NT2/D1 (cell line): ENCODE data around the gene ARHGAP42.

Source experiments
- DNase-seq: peaks from one replicate; pipeline ENCODE4 v3.0.0-alpha.2; 2011; ENCODE audit warnings: low read depth, low spot score
- H3K27me3 ChIP-seq: 2 replicates; pipeline ENCODE4 v1.6.0; 2011; ENCODE audit warnings: mild to moderate bottlenecking; ENCODE audit not compliant: insufficient read length, insufficient read depth
- H3K36me3 ChIP-seq: 2 replicates; pipeline ENCODE4 v1.6.1; 2011; ENCODE audit warnings: mild to moderate bottlenecking, low read length, mixed read lengths; ENCODE audit not compliant: insufficient read depth, insufficient read length
- H3K4me1 ChIP-seq: 2 replicates; pipeline ENCODE4 v1.5.1; 2011; ENCODE audit not compliant: insufficient read depth, insufficient read length
- H3K4me3 ChIP-seq: 2 replicates; pipeline ENCODE4 v1.5.1; 2011; ENCODE audit warnings: low read depth; ENCODE audit not compliant: insufficient read length
- H3K9ac ChIP-seq: 2 replicates; pipeline ENCODE4 v1.6.0; 2011; ENCODE audit warnings: low read depth; ENCODE audit not compliant: insufficient read length
- H3K9me3 ChIP-seq: 2 replicates; pipeline ENCODE4 v1.5.1; 2011; ENCODE audit warnings: mild to moderate bottlenecking, low read length; ENCODE audit not compliant: insufficient read depth
- SUZ12 ChIP-seq: IDR thresholded peaks from 2 replicates; pipeline ENCODE4 v1.6.1; 2011; ENCODE audit not compliant: insufficient read length, insufficient read depth; ENCODE audit errors: extremely low read depth
- YY1 ChIP-seq: IDR thresholded peaks from 2 replicates; pipeline ENCODE4 v1.6.1; 2011; ENCODE audit not compliant: insufficient read length, insufficient read depth
- ZNF274 ChIP-seq: IDR thresholded peaks from 2 replicates; pipeline ENCODE4 v1.6.1; 2011; ENCODE audit warnings: mild to moderate bottlenecking, low read depth, low read length

Gene ARHGAP42

DNA sequence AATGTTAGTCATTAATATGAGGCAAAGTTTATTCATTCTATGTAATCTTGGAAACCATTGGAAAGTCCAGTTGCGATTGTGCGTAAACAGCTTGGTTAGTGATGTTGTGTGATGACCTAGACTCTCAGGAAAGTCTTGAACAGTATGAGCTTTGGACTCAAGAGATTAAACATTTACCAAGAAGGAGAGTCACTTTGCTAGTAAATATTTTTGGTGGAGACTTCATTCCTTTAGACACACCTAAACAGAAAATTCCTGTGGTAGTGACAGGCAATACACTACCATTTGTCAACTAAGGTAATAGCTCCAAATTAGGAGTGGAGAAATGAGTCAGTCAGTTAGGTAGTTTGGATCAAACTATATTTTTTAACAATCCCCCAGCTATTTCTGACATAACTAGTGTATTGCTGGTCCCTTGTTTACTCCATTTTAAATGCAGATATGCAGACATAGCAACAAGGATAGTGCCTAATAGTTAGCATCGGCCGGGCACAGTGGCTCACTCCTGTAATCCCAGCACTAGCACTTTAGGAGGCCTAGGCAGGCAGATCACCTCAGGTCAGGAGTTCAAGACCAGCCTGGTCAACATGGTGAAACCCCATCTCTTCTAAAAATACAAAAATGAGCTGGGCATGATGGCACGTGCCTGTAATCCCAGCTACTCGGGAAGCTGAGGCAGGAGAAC is 89.3 kb downstream of the ARHGAP42 start:
- DNase-seq, result no peak
- TF ChIP-seq YY1 (no peak), SUZ12 (no peak), ZNF274 (no peak)
- Histone ChIP-seq H3K4me1 (no peaks in the 10 kb centered on the region), H3K27me3 (no peaks in the 10 kb centered on the region), H3K9me3 (no peaks in the 10 kb centered on the region), H3K4me3 (no peak overlapping the region), H3K36me3 (no peaks in the 10 kb centered on the region), H3K9ac (no peak overlapping the region)

DNA sequence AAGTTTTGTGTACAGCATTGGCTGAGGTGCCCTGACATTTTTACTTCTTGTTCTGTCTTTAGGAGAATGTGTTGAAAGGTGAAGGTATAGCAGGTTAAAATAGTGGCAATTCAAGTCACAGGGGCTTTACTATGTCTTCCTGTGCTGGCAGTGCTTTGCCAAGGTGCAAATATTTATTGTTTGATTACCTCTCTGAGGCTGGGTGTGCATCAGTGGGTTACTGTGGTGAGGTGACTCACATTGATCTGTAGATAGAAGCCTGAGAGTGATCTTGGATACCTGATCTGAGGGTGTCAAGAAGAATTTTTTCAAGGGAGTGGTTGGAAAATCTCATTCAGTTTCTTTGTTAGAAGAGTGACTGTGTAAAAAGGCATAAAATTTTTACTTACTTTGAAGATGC is 90.0 kb downstream of the ARHGAP42 start:
- Histone ChIP-seq H3K9ac (no peak overlapping the region), H3K9me3 (no peaks in the 10 kb centered on the region), H3K4me1 (no peaks in the 10 kb centered on the region), H3K4me3 (no peak overlapping the region), H3K36me3 (no peaks in the 10 kb centered on the region), H3K27me3 (no peaks in the 10 kb centered on the region)
- TF ChIP-seq SUZ12 (no peak), ZNF274 (no peak), YY1 (no peak)
- no peak for DNase-seq

DNA sequence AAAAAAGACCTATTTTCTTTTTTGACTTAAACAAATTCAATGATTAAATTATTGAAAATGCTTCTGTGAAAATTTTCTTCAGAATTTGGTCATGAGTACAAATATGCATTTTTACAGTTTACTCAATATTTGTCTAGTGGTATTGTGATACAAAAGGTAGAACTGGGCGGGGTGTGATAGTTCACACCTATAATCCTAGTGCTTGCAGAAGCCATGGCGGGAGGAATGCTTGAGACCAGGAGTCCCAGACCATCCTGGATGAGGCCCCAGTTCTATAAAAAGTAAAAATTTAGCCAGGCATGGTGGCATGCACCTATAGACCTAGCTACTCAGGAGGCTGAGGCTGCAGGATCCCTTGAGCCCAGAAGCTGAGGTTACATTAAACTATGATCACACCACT is 90.6 kb downstream of the ARHGAP42 start:
- H3K9me3 ChIP-seq, result no peaks in the 10 kb centered on the region
- no peaks in the 10 kb centered on the region for H3K4me1 ChIP-seq
- TF ChIP-seq ZNF274 (no peak), SUZ12 (no peak), YY1 (no peak)
- no peaks in the 10 kb centered on the region for H3K27me3 ChIP-seq
- H3K36me3 ChIP-seq, result no peaks in the 10 kb centered on the region
- H3K4me3 ChIP-seq, result no peak overlapping the region
- no peak overlapping the region for H3K9ac ChIP-seq
- DNase-seq, result no peak

DNA sequence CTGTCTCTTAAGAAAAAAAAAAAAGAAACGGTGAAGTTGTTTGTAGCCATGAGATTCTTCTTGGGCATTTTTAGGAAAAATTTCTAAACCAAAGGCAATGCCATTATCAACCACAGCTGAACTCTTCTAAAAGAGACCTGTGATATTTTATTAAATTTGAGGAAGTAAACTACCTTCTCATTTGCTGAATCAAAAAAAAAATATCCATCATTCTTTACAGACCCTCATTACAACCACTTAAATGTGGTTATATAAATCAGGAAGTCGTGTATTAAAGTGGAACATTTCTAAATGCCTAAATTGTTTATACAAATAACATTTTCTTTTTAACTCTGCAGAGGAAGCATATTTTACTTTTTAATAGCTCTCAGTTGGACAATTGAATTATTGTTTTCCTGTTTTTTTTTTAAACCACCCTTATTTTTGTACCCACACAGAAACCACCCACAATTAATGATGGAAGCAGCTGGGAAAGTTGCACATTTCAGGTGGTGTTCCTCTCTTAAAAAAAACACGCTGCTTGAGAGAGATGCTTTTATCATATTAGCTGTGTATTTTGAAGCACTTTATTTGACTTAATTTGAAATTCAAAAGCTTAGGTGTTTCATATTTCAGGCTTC is 91.2 kb downstream of the ARHGAP42 start:
- DNase-seq, result no peak
- Histone ChIP-seq H3K27me3 (no peaks in the 10 kb centered on the region), H3K9ac (no peak overlapping the region), H3K4me1 (no peaks in the 10 kb centered on the region), H3K9me3 (no peaks in the 10 kb centered on the region), H3K36me3 (no peaks in the 10 kb centered on the region), H3K4me3 (no peak overlapping the region)
- TF ChIP-seq SUZ12, result no peak
- no peak for TF ChIP-seq YY1
- TF ChIP-seq ZNF274, result no peak

DNA sequence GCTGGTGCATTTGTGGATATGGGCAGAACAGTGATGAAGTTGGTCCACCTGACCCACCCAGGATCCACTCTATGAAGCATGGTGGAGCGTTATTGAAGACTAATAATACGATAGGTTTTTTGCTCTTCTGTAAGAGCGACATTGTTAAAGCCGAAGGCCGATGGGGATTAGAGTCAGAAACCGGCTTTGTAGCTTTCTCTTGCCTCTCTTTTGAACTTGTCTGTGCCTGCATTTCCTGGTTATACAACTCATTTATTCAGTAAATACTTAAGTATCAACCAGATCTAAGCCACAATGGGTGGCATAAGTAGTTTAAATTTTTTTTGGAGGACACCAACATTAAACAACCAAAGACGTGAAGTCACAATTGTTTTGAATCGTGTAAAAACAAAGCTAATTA is 93.4 kb downstream of the ARHGAP42 start:
- Histone ChIP-seq H3K4me3 (no peak overlapping the region), H3K9ac (no peak overlapping the region), H3K36me3 (no peaks in the 10 kb centered on the region), H3K9me3 (no peaks in the 10 kb centered on the region), H3K27me3 (no peaks in the 10 kb centered on the region), H3K4me1 (no peaks in the 10 kb centered on the region)
- DNase-seq, result no peak
- no peak for TF ChIP-seq SUZ12
- TF ChIP-seq YY1, result no peak
- no peak for TF ChIP-seq ZNF274

DNA sequence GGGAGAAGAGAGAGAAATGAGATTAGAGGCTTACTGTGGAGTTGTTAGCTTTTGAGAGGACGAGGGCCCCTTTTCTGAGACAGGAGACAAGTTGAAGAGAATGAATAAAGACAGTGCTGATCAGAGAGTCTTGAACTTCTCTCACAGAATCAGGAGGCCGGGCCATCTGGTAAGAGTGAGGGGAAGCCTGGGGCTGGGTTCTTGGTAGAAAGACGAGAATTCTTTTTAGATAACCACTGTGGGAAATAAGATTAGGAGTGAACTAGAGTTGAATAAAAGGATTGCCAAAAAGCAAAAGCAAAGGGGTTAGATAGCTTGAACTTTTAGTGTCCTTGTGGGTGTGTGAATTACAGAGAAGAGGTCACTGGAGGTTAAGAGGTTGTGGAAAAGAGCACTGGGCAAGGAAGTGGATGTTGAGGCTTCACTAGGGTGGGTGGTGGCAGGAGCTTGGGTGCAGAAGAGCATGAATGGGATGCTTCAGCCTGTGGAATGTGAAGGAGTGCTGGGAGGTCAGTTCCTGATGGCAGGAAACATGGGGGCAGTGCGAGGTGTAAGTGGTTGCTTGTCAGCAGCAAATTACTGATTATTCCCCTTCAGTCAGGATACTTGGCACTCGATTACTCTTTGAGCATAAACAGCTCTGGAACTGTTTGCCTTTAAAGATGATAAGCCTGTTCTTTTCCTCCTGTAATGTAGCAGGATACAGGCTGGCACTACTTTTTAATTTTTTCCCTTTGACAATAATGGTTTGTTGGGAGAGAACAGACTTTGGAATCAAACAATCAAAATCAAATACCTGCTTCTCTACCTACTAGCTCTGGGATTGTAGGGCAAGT is 98.3 kb downstream of the ARHGAP42 start:
- Histone ChIP-seq H3K9me3 (no peaks in the 10 kb centered on the region), H3K36me3 (no peaks in the 10 kb centered on the region), H3K9ac (no peak overlapping the region), H3K4me1 (no peaks in the 10 kb centered on the region), H3K27me3 (no peaks in the 10 kb centered on the region), H3K4me3 (no peak overlapping the region)
- TF ChIP-seq ZNF274, result no peak
- no peak for TF ChIP-seq SUZ12
- no peak for TF ChIP-seq YY1
- no peak for DNase-seq
